HepG2 (cell line): ENCODE data around the gene BPIFB2. TPM values are rescaled to one million over a fixed set of nuclear protein-coding genes. Genes with fewer than 3 reads are reported as not detected.

Experiments
- BRCA1 ChIP-seq: sonication (generic); formaldehyde crosslinking; IDR thresholded peaks from 2 replicates; pipeline ENCODE4 v1.4.0; 2020; ENCODE audit warnings: missing genetic modification reagents
- ELF4 ChIP-seq: sonication (generic); formaldehyde crosslinking; IDR thresholded peaks from 2 replicates; pipeline ENCODE4 v1.5.0; 2020; ENCODE audit warnings: missing genetic modification reagents, mild to moderate bottlenecking, moderate library complexity, borderline replicate concordance
- HMGA1 ChIP-seq: sonication (generic); formaldehyde crosslinking; conservative IDR thresholded peaks from 2 replicates; pipeline ENCODE4 v1.4.0; 2020; ENCODE audit warnings: missing genetic modification reagents
- KAT8 ChIP-seq: IDR thresholded peaks from 2 replicates; pipeline ENCODE4 v1.6.1; 2016; ENCODE audit warnings: missing genetic modification reagents, missing compliant biosample characterization
- KDM5A ChIP-seq: fragments of 200-600 bp; sonication (generic); IDR thresholded peaks from 2 replicates; pipeline ENCODE4 v1.7.0; 2018; ENCODE audit warnings: antibody characterized with exemption, mild to moderate bottlenecking, low read length, borderline replicate concordance
- KLF15 ChIP-seq: sonication (generic); formaldehyde crosslinking; IDR thresholded peaks from 2 replicates; pipeline ENCODE4 v1.8.1; 2023; ENCODE audit warnings: borderline replicate concordance, mild to moderate bottlenecking, inconsistent platforms, missing genetic modification reagents, mixed read lengths
- MEF2D ChIP-seq: sonication (generic); formaldehyde crosslinking; IDR thresholded peaks from 2 replicates; pipeline ENCODE4 v1.5.1; 2020; ENCODE audit warnings: mild to moderate bottlenecking, missing genetic modification reagents
- MIER3 ChIP-seq: IDR thresholded peaks from 2 replicates; pipeline ENCODE4 v1.6.1; 2016; ENCODE audit warnings: missing compliant biosample characterization, borderline replicate concordance
- MTA3 ChIP-seq: sonication (generic); formaldehyde crosslinking; IDR thresholded peaks from 2 replicates; pipeline ENCODE4 v1.4.0; 2020; ENCODE audit warnings: missing genetic modification reagents
- NCOR1 ChIP-seq: fragments of 200-600 bp; sonication (generic); IDR thresholded peaks from 2 replicates; pipeline ENCODE4 v1.7.0; 2017; ENCODE audit warnings: antibody characterized with exemption, low read length, borderline replicate concordance
- NPAS2 ChIP-seq: sonication (generic); formaldehyde crosslinking; IDR thresholded peaks from 2 replicates; pipeline ENCODE4 v1.8.0; 2022; ENCODE audit warnings: mild to moderate bottlenecking, missing genetic modification reagents, borderline replicate concordance
- NR2F1 ChIP-seq, 2 experiments: fragments of 450-650 bp in 1 of 2; formaldehyde crosslinking in 1 of 2; IDR thresholded peaks; 2 replicates each; pipeline versions ENCODE4 v1.5.0 to v1.6.1; 2016 to 2020; ENCODE audit warnings: mild to moderate bottlenecking in 1 of 2, missing compliant biosample characterization in 1 of 2, missing genetic modification reagents in 1 of 2, moderate library complexity in 1 of 2
- PHF8 ChIP-seq: sonication (generic); formaldehyde crosslinking; IDR thresholded peaks from 2 replicates; pipeline ENCODE4 v1.5.0; 2020; ENCODE audit warnings: missing genetic modification reagents
- POLR2AphosphoS2 ChIP-seq: IDR thresholded peaks from 2 replicates; pipeline ENCODE4 v1.6.1; 2011; ENCODE audit warnings: low read depth, low read length, improper control_type of control experiment
- SMAD3 ChIP-seq: sonication (generic); formaldehyde crosslinking; IDR thresholded peaks from 2 replicates; pipeline ENCODE4 v1.4.0; 2020; ENCODE audit warnings: missing genetic modification reagents
- SYNCRIP ChIP-seq: fragments of 200-400 bp; formaldehyde crosslinking; IDR thresholded peaks from 2 replicates; pipeline ENCODE4 v1.6.1; 2018; ENCODE audit warnings: mild to moderate bottlenecking, low read depth, low read length; ENCODE audit not compliant: insufficient read depth
- U2AF2 ChIP-seq: fragments of 200-400 bp; formaldehyde crosslinking; IDR thresholded peaks from 2 replicates; pipeline ENCODE4 v1.6.1; 2017; ENCODE audit warnings: low read depth, mild to moderate bottlenecking, low read length
- ZNF33B ChIP-seq: sonication (generic); formaldehyde crosslinking; IDR thresholded peaks from 2 replicates; pipeline ENCODE4 v1.5.1; 2020; ENCODE audit warnings: mild to moderate bottlenecking, missing genetic modification reagents
- ZNF501 ChIP-seq: sonication (generic); formaldehyde crosslinking; IDR thresholded peaks from 2 replicates; pipeline ENCODE4 v1.5.1; 2020; ENCODE audit warnings: mild to moderate bottlenecking, moderate library complexity, missing genetic modification reagents
- ZNF570 ChIP-seq: sonication (generic); formaldehyde crosslinking; IDR thresholded peaks from 2 replicates; pipeline ENCODE4 v1.4.0; 2020; ENCODE audit warnings: mild to moderate bottlenecking, missing genetic modification reagents, borderline replicate concordance
- ZNF629 ChIP-seq: sonication (generic); formaldehyde crosslinking; conservative IDR thresholded peaks from 2 replicates; pipeline ENCODE4 v1.5.0; 2020; ENCODE audit warnings: missing genetic modification reagents
- ZNF652 ChIP-seq: IDR thresholded peaks from 2 replicates; pipeline ENCODE4 v1.6.1; 2016; ENCODE audit warnings: low read depth, borderline replicate concordance
- ZNF780A ChIP-seq: sonication (generic); formaldehyde crosslinking; IDR thresholded peaks from 2 replicates; pipeline ENCODE4 v1.8.0; 2022; ENCODE audit warnings: mild to moderate bottlenecking, missing genetic modification reagents, moderate library complexity
- polyA plus RNA-seq, 8 experiments: library from polyadenylated mRNA; depleted of rRNA in 3 of 8; stranded (reverse) in 7 of 8; unstranded in 1 of 8; fragments of >200 nt; fragmentation: Illumina TruSeq in 4 of 8; extraction: Trizol in 4 of 8; gene quantifications; 2 replicates each; pipeline versions ENCODE4 v1.2.1 to v1.2.3, GENCODE V29; 2011 to 2016; ENCODE audit warnings: low read depth in 4 of 8, missing spikeins in 1 of 8, mixed read lengths in 1 of 8; ENCODE audit not compliant: insufficient read depth in 1 of 8
- total RNA-seq, 5 experiments: library from RNA; depleted of rRNA; stranded (reverse); fragments of >200 nt; fragmentation: Illumina TruSeq; extraction: Trizol; gene quantifications; 2 replicates each; pipeline ENCODE4 v1.2.3, GENCODE V29; 2016; ENCODE audit warnings: low read depth in 1 of 5
- TF ChIP-seq, protein P1 (sequence below): sonication (generic); formaldehyde crosslinking; IDR thresholded peaks from 2 replicates; pipeline ENCODE4 v1.5.0; 2020; ENCODE audit warnings: missing genetic modification reagents, mild to moderate bottlenecking, borderline replicate concordance
- TF ChIP-seq, protein P2 (sequence below): sonication (generic); formaldehyde crosslinking; IDR thresholded peaks from 2 replicates; pipeline ENCODE4 v1.5.1; 2020; ENCODE audit warnings: missing genetic modification reagents, mild to moderate bottlenecking, borderline replicate concordance
- TF ChIP-seq, protein P3 (sequence below): sonication (generic); formaldehyde crosslinking; IDR thresholded peaks from 2 replicates; pipeline ENCODE4 v1.8.1; 2023; ENCODE audit warnings: mild to moderate bottlenecking, missing genetic modification reagents

Gene BPIFB2
- total and polyA plus RNA-seq, 2 of the 13 experiments (the other 11 are each of a cell fraction or from before 2014, with no cell fraction given), result 54.5 to 902 TPM

DNA sequence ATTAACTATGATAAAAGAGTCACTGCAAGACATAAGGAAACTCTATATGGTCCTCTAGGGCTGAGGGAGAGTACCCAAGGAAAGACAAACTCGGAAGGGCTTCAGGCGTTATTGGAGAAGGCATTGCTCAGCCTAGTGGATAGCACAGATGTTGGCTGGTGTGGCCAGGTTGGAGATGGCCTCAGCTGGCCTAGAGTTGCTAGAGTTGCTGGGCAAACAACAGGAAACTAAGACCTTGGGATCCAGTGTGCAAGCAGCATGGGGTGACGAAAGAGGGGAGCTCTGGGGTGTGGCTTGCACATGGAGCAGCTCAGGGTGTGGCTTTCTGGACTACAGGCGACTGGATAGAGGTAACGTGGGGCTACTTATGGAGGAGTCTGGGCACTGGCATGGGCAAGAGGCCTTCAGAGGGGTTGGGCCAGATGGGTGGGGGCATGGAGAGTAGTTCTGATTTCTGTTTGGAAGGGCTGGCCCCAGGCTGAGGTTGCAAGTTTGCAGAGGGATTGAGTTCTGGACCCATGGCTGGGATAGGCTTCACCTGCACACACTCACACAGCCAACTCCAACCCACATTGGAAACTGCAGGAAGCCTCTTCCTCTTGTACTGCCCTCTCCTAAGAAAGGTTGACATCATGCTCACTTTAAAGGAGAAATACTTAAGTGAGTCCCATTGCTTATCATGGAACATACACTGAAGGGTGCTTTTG lies 18.7 kb downstream of the BPIFB2 start (continued):
- TF ChIP-seq, protein P1, sequence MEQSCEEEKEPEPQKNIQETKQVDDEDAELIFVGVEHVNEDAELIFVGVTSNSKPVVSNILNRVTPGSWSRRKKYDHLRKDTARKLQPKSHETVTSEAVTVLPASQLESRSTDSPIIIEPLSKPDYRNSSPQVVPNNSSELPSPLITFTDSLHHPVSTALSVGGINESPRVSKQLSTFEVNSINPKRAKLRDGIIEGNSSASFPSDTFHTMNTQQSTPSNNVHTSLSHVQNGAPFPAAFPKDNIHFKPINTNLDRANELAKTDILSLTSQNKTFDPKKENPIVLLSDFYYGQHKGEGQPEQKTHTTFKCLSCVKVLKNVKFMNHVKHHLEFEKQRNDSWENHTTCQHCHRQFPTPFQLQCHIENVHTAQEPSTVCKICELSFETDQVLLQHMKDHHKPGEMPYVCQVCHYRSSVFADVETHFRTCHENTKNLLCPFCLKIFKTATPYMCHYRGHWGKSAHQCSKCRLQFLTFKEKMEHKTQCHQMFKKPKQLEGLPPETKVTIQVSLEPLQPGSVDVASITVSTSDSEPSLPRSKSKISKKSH (CRISPR knock-in tag), result no peak
- TF ChIP-seq ZNF652 (CRISPR knock-in tag) (no peak), ZNF33B (no peak), KDM5A (no peak), MTA3 (CRISPR knock-in tag) (no peak), U2AF2 (no peak), KAT8 (no peak), ELF4 (CRISPR knock-in tag) (no peak), BRCA1 (CRISPR knock-in tag) (no peak), MIER3 (CRISPR knock-in tag) (no peak), ZNF780A (CRISPR knock-in tag) (0 out of 2 replicates have a peak, but pooled peaks have one; percentile 58), NR2F1 (CRISPR knock-in tag; IDR thresholded peaks at IDR 0.05) (no peak; a peak in 1 of 4 replicates), HMGA1 (CRISPR knock-in tag) (no peak), ZNF570 (no peak), ZNF629 (CRISPR knock-in tag) (peak; percentile 37; the same call in 1 of the 2 replicates), SYNCRIP (no peak), PHF8 (0 out of 2 replicates have a peak, but pooled peaks have one; percentile 31), KLF15 (no peak), NCOR1 (no peak), POLR2AphosphoS2 (no peak), NPAS2 (no peak), MEF2D (peak; percentile 14; the same call in 1 of the 2 replicates), SMAD3 (CRISPR knock-in tag) (no peak), ZNF501 (CRISPR knock-in tag) (0 out of 2 replicates have a peak, but pooled peaks have one; percentile 14)
- TF ChIP-seq, protein P2, sequence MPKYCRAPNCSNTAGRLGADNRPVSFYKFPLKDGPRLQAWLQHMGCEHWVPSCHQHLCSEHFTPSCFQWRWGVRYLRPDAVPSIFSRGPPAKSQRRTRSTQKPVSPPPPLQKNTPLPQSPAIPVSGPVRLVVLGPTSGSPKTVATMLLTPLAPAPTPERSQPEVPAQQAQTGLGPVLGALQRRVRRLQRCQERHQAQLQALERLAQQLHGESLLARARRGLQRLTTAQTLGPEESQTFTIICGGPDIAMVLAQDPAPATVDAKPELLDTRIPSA (CRISPR knock-in tag), result no peak
- TF ChIP-seq, protein P3, sequence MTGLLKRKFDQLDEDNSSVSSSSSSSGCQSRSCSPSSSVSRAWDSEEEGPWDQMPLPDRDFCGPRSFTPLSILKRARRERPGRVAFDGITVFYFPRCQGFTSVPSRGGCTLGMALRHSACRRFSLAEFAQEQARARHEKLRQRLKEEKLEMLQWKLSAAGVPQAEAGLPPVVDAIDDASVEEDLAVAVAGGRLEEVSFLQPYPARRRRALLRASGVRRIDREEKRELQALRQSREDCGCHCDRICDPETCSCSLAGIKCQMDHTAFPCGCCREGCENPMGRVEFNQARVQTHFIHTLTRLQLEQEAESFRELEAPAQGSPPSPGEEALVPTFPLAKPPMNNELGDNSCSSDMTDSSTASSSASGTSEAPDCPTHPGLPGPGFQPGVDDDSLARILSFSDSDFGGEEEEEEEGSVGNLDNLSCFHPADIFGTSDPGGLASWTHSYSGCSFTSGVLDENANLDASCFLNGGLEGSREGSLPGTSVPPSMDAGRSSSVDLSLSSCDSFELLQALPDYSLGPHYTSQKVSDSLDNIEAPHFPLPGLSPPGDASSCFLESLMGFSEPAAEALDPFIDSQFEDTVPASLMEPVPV (CRISPR knock-in tag), result peak; percentile 80; the same call in 1 of the 2 replicates
